IMR-90 (cell line): Measurements from ENCODE around the gene ACSS1. TPM values are rescaled to one million over a fixed set of nuclear protein-coding genes. Genes with fewer than 3 reads are reported as not detected.

ENCODE experiments used
- ATAC-seq: fragments of 200-7000 bp; cut with Tn5 transposase; 2 replicates; pipeline ENCODE4 v1.9.1; 2020; ENCODE audit warnings: low read depth, mild to moderate bottlenecking, moderate library complexity
- BruUV-seq: library from RNA; stranded (reverse); fragments of 400-500 nt; replicated peaks from 2 replicates; lab custom pipeline; 2021; lab: Mats Ljungman, UMichigan
- CTCF ChIA-PET: fragments of 300-600 bp; formaldehyde crosslinking; extraction: SDS; loops from one replicate; lab custom pipeline; 2021; ENCODE audit warnings: antibody characterized with exemption; lab: Yijun Ruan, JAX
- POLR2A ChIA-PET: fragments of 300-600 bp; sonication (Branson Sonifier 250); formaldehyde crosslinking; loops from one replicate; lab custom pipeline; 2022; ENCODE audit warnings: antibody characterized with exemption; ENCODE audit not compliant: unreplicated experiment; lab: Charles Lee
- DNase-seq: peaks from one replicate; pipeline ENCODE4 v3.0.0; 2013
- H2AFZ ChIP-seq: replicated peaks from 2 replicates; pipeline ENCODE3; 2013; ENCODE audit warnings: low read length, mild to moderate bottlenecking; ENCODE audit not compliant: poor library complexity
- H2AK5ac ChIP-seq: 2 replicates; pipeline ENCODE4 v1.6.1; 2013; ENCODE audit warnings: low read depth, low read length, inconsistent platforms
- H2AK9ac ChIP-seq: replicated peaks from 2 replicates; pipeline ENCODE3; 2013; ENCODE audit warnings: mild to moderate bottlenecking, low read depth, low read length, moderate library complexity; ENCODE audit not compliant: poor library complexity
- H2BK120ac ChIP-seq: 2 replicates; pipeline ENCODE4 v1.6.1; 2013; ENCODE audit warnings: low read depth, low read length, inconsistent platforms
- H2BK15ac ChIP-seq: 3 replicates; pipeline ENCODE4 v1.6.1; 2013; ENCODE audit warnings: low read depth, low read length, inconsistent platforms
- H2BK20ac ChIP-seq: 2 replicates; pipeline ENCODE4 v1.6.1; 2013; ENCODE audit warnings: low read depth, mild to moderate bottlenecking, inconsistent platforms, low read length, moderate library complexity
- H2BK5ac ChIP-seq: 2 replicates; pipeline ENCODE4 v1.6.1; 2013; ENCODE audit warnings: mild to moderate bottlenecking, low read depth, low read length, inconsistent platforms; ENCODE audit not compliant: poor library complexity, severe bottlenecking
- H3K14ac ChIP-seq: replicated peaks from 2 replicates; pipeline ENCODE4 v1.6.1; 2013; ENCODE audit warnings: low read depth, low read length, inconsistent platforms
- H3K18ac ChIP-seq: 2 replicates; pipeline ENCODE4 v1.6.1; 2013; ENCODE audit warnings: low read depth, low read length, control low read depth
- H3K23ac ChIP-seq: 2 replicates; pipeline ENCODE4 v1.6.1; 2013; ENCODE audit warnings: low read depth, low read length, inconsistent platforms
- H3K27ac ChIP-seq: 2 replicates; pipeline ENCODE4 v1.5.1; 2013; ENCODE audit warnings: mild to moderate bottlenecking, control low read depth, low read length; ENCODE audit not compliant: insufficient read depth
- H3K27me3 ChIP-seq: 2 replicates; pipeline ENCODE4 v1.6.1; 2013; ENCODE audit warnings: low read length; ENCODE audit not compliant: control insufficient read depth, insufficient read depth
- H3K36me3 ChIP-seq: 2 replicates; pipeline ENCODE4 v1.6.1; 2013; ENCODE audit warnings: low read length, mixed read lengths; ENCODE audit not compliant: control insufficient read depth, insufficient read depth
- H3K4ac ChIP-seq: 2 replicates; pipeline ENCODE4 v1.6.1; 2013; ENCODE audit warnings: low read depth, low read length, inconsistent platforms
- H3K4me1 ChIP-seq: 2 replicates; pipeline ENCODE4 v1.6.1; 2013; ENCODE audit warnings: low read length, mixed read lengths; ENCODE audit not compliant: control insufficient read depth, insufficient read depth
- H3K4me2 ChIP-seq: 2 replicates; pipeline ENCODE4 v1.6.1; 2013; ENCODE audit warnings: low read depth, mild to moderate bottlenecking, control low read depth, low read length, moderate library complexity
- H3K4me3 ChIP-seq: 2 replicates; pipeline ENCODE4 v1.5.1; 2013; ENCODE audit warnings: low read depth, mild to moderate bottlenecking, control low read depth, low read length, moderate library complexity; ENCODE audit not compliant: insufficient read depth
- H3K56ac ChIP-seq: 2 replicates; pipeline ENCODE4 v1.6.1; 2013; ENCODE audit warnings: low read length, inconsistent platforms; ENCODE audit not compliant: insufficient read depth; ENCODE audit errors: extremely low read depth
- H3K79me1 ChIP-seq, 2 experiments: 2 replicates each; pipeline ENCODE4 v1.6.1; 2013; ENCODE audit warnings: low read length in 2 of 2, inconsistent platforms in 1 of 2, low read depth in 1 of 2
- H3K9ac ChIP-seq: 2 replicates; pipeline ENCODE4 v1.6.1; 2013; ENCODE audit warnings: low read depth, low read length, control low read depth
- H3K9me1 ChIP-seq: 2 replicates; pipeline ENCODE4 v1.6.1; 2013; ENCODE audit warnings: low read length, inconsistent platforms; ENCODE audit not compliant: insufficient read depth
- H3K9me3 ChIP-seq: 2 replicates; pipeline ENCODE4 v1.6.1; 2013; ENCODE audit warnings: low read length; ENCODE audit not compliant: control insufficient read depth, insufficient read depth
- H4K20me1 ChIP-seq: 2 replicates; pipeline ENCODE4 v1.6.1; 2013; ENCODE audit warnings: low read length, inconsistent platforms; ENCODE audit not compliant: insufficient read depth
- H4K5ac ChIP-seq: 2 replicates; pipeline ENCODE4 v1.6.1; 2013; ENCODE audit warnings: mild to moderate bottlenecking, low read depth, low read length, control low read depth
- H4K8ac ChIP-seq, 2 experiments: 2 replicates each; pipeline ENCODE4 v1.6.1; 2013; ENCODE audit warnings: low read depth in 2 of 2, low read length in 2 of 2, control low read depth in 1 of 2, inconsistent platforms in 1 of 2
- H4K91ac ChIP-seq: 2 replicates; pipeline ENCODE4 v1.6.1; 2013; ENCODE audit warnings: low read depth, low read length, inconsistent platforms; ENCODE audit not compliant: insufficient read depth
- CHD1 ChIP-seq: IDR thresholded peaks from 2 replicates; pipeline ENCODE4 v1.6.1; 2012; ENCODE audit warnings: low read depth, low read length, improper control_type of control experiment
- MAFK ChIP-seq: IDR thresholded peaks from 2 replicates; pipeline ENCODE4 v1.6.1; 2012; ENCODE audit warnings: low read depth, low read length, improper control_type of control experiment
- NFE2L2 ChIP-seq: fragments of 150-350 bp; IDR thresholded peaks from 2 replicates; pipeline ENCODE4 v1.6.1; 2016; ENCODE audit warnings: low read depth, mild to moderate bottlenecking, low read length
- WGBS, 2 experiments: methylation state at CpG; one replicate each; pipeline versions ENCODE4 v1.1.5 to v1.1.7; 2013; ENCODE audit warnings: missing lambda C conversion rate in 2 of 2; ENCODE audit not compliant: insufficient read length in 1 of 2; ENCODE audit errors: extremely low coverage in 2 of 2; 5-methylcytosine and 5-hydroxymethylcytosine counted together
- dilution Hi-C: fragments of 300-500 bp; cut with HindIII; formaldehyde crosslinking; loops from one replicate; pipeline ENCODE4 v1.14.3; 2018; ENCODE audit warnings: low sequenced_read_pairs; ENCODE audit not compliant: unreplicated experiment
- in situ Hi-C: fragments of 300-500 bp; cut with MboI; formaldehyde crosslinking; loops from 3 replicates; pipeline ENCODE4 v1.14.3; 2019; ENCODE audit warnings: low sequenced_read_pairs, inconsistent platforms, mixed read lengths
- intact Hi-C: fragments of 100-400 bp; cut with micrococcal nuclease; formaldehyde crosslinking; loops from 2 replicates; pipeline ENCODE4 v1.10.0; 2022
- polyA plus RNA-seq, 3 experiments: library from polyadenylated mRNA; depleted of rRNA; stranded (reverse); fragments of >200 nt; gene quantifications; 2 replicates each; pipeline ENCODE4 v1.2.3, GENCODE V29; 2012; ENCODE audit warnings: low replicate concordance in 1 of 3
- total RNA-seq: library from RNA; depleted of rRNA; stranded (reverse); fragments of >200 nt; gene quantifications from 2 replicates; pipeline ENCODE4 v1.2.3, GENCODE V29; 2012

Gene ACSS1
- total and polyA plus RNA-seq, 2 of the 4 experiments (the other 2 are of a cell fraction), result 0.72 to 1.2 TPM

DNA sequence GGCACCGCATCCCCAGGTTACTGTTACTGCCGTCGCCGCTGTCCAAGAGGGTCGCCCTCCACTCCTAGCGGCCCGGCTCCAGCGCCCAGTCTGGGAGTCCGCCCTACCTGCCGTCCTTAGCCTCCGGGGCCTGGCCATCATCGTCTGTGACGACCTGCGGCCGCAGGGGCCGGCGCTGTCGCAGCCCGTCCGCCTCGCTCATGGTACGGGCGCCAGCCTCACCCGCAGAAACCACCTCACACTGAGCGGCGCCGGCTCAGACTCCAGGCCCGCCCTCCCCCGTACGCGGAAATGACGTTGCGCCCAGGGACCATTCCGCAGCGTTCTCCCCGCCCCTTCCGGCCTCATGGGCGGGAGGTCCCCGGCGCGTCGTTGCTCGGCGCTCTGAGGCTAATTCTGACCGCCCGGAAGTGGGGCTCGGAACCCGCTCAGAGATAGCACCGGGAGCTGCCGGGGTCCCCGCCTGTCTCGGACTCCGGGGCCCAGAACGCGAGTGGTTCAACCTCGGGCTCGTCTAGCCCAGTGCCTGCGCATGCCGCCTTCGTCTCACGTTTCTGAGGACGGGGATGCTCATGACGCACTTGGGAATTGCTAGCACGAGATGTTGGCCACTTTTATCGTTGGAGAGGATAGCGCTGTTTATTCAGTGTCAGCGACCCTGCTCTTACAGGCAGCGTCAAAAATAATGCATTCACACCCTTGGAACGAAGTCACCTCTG is 65.3 kb downstream of the ACSS1 start, which contains the start of gene APMAP (continued):
- TF ChIP-seq NFE2L2, result no peak

- in situ Hi-C loops (loop anchor here (5.0 to 25.0 kb wide), 6 partner anchors 205 to 870 kb away; partner anchors contain the start of genes ENTPD6, NINL and ZNF337), dilution Hi-C loops (no loop called here), intact Hi-C loops (no loop called here)
- TF ChIP-seq CHD1 (peak; percentile 68; the same call in 1 of the 2 replicates), MAFK (no peak)
- Histone ChIP-seq H3K23ac (peak overlapping the region; percentile 81; the same call in 1 of the 2 replicates), H2BK120ac (peak overlapping the region; percentile 2; the same call in 1 of the 2 replicates), H2BK20ac (no peak overlapping the region), H2BK15ac (no peak overlapping the region), H3K36me3 (no peaks in the 10 kb centered on the region), H4K5ac (no peak overlapping the region), H3K4ac (peak overlapping the region; percentile 58), H3K9me3 (no peaks in the 10 kb centered on the region), H3K14ac (peak overlapping the region; percentile 62), H4K20me1 (no peaks in the 10 kb centered on the region), H3K4me3 (peak overlapping the region; percentile 83), H3K4me1 (no peaks in the 10 kb centered on the region), H2AFZ (peak overlapping the region; percentile 99), H3K56ac (0 out of 2 replicates have a peak overlapping the region, but pooled peaks have one; percentile 22), H4K91ac (no peak overlapping the region), H3K9me1 (peaks cover 6% of the 10 kb centered on the region; the same call in 1 of the 2 replicates), H3K27ac (peak overlapping the region; percentile 73), H4K8ac (peak overlapping the region in 1 of 2 experiments; percentile 14; a peak in 2 of 4 replicates), H3K9ac (peak overlapping the region; percentile 78), H3K79me1 (peaks cover 26 to 39% of the 10 kb centered on the region in 2 experiments), H3K27me3 (peaks cover 11% of the 10 kb centered on the region), H3K4me2 (peak overlapping the region; percentile 94), H2BK5ac (no peak overlapping the region), H2AK5ac (peak overlapping the region; percentile 18; the same call in 1 of the 2 replicates), H2AK9ac (peak overlapping the region; percentile 94), H3K18ac (no peak overlapping the region)
- no TSS peak for BruUV-seq
- CTCF ChIA-PET, result interaction anchor here (0.7 kb wide), 1 partner anchor 435 kb away, joined by 3 read pairs; no protein-coding TSS in a partner anchor
- POLR2A ChIA-PET, result no interaction called here
- 3% methylated on average over 19 of the region's 36 CpGs; no CpG with 5 or more reads in 1 of the 2 experiments for WGBS, 2 experiments
- DNase-seq, result no peak
- peak; percentile 43 for ATAC-seq
Observed at GRCh38 chr20:24991897-24992486, 65.9 kb downstream of the ACSS1 start.
